Naive thymus-derived CD4-positive, alpha-beta T cell (primary cell): ENCODE results near the gene PARP9. TPM values are rescaled to one million over a fixed set of nuclear protein-coding genes. Genes with fewer than 3 reads are reported as not detected.
A peak's percentile ranks its signal among the peaks of the same experiment; 100 is the strongest.

Source experiments
- ATAC-seq: fragments of 150-1000 bp; cut with Tn5 transposase; 2 replicates; pipeline ENCODE4 v1.10.0; 2021; ENCODE audit warnings: mild to moderate bottlenecking, moderate library complexity
- CTCF ChIA-PET: fragments of 350-600 bp; sonication (Branson Sonifier 250); formaldehyde crosslinking; loops from one replicate; lab custom pipeline; 2021; ENCODE audit warnings: antibody characterized with exemption; lab: Charles Lee
- POLR2A ChIA-PET: fragments of 350-600 bp; sonication (Branson Sonifier 250); formaldehyde crosslinking; loops from one replicate; lab custom pipeline; 2021; ENCODE audit warnings: antibody characterized with exemption, inconsistent platforms; lab: Charles Lee
- DNase-seq, 9 donors: peaks; one replicate each; pipeline versions ENCODE4 v3.0.0 to v3.0.0-alpha.2; 2020 to 2022; ENCODE audit warnings: mixed read lengths in 1 of 9
- H3K27ac ChIP-seq: one replicate; pipeline ENCODE4 v1.7.0; 2013; ENCODE audit warnings: mild to moderate bottlenecking, low read depth, low read length, moderate library complexity
- H3K27me3 ChIP-seq, 2 donors: one replicate each; pipeline ENCODE4 v1.7.0; 2013; ENCODE audit warnings: low read length in 2 of 2, mild to moderate bottlenecking in 2 of 2, moderate library complexity in 2 of 2; ENCODE audit not compliant: control insufficient read depth in 2 of 2, insufficient read depth in 2 of 2
- H3K36me3 ChIP-seq, 3 experiments: 1 replicate in 2 of 3; 2 replicates in 1 of 3; pipeline ENCODE4 v1.7.0; 2013; ENCODE audit warnings: low read length in 3 of 3, mild to moderate bottlenecking in 3 of 3, moderate library complexity in 1 of 3; ENCODE audit not compliant: insufficient read depth in 3 of 3, control insufficient read depth in 2 of 3
- H3K4me1 ChIP-seq, 2 donors: one replicate each; pipeline ENCODE4 v1.7.0; 2013; ENCODE audit warnings: low read length in 2 of 2, mild to moderate bottlenecking in 2 of 2, moderate library complexity in 1 of 2; ENCODE audit not compliant: control insufficient read depth in 2 of 2, insufficient read depth in 2 of 2
- H3K4me3 ChIP-seq: 2 replicates; pipeline ENCODE4 v1.7.0; 2013; ENCODE audit warnings: mild to moderate bottlenecking, low read length
- H3K9me3 ChIP-seq, 3 experiments: 1 replicate in 2 of 3; 2 replicates in 1 of 3; pipeline ENCODE4 v1.7.0; 2013; ENCODE audit warnings: low read length in 3 of 3; ENCODE audit not compliant: control insufficient read depth in 2 of 3
- H3K27ac Mint-ChIP-seq, 9 donors: one replicate each; pipeline ENCODE4 v1.8.0; 2020 to 2022; ENCODE audit warnings: mixed read lengths in 9 of 9, mild to moderate bottlenecking in 8 of 9, moderate library complexity in 5 of 9, inconsistent platforms in 2 of 9
- H3K27me3 Mint-ChIP-seq, 5 donors: one replicate each; pipeline ENCODE4 v1.8.0; 2021 to 2022; ENCODE audit warnings: mixed read lengths in 5 of 5, mild to moderate bottlenecking in 1 of 5
- H3K36me3 Mint-ChIP-seq, 5 donors: one replicate each; pipeline ENCODE4 v1.8.0; 2020 to 2022; ENCODE audit warnings: mixed read lengths in 5 of 5, mild to moderate bottlenecking in 3 of 5, inconsistent platforms in 1 of 5
- H3K4me1 Mint-ChIP-seq, 7 donors: one replicate each; pipeline ENCODE4 v1.8.0; 2020 to 2022; ENCODE audit warnings: mixed read lengths in 7 of 7, mild to moderate bottlenecking in 3 of 7, inconsistent platforms in 1 of 7
- H3K4me3 Mint-ChIP-seq, 10 donors: one replicate each; pipeline ENCODE4 v1.8.0; 2020 to 2022; ENCODE audit warnings: mild to moderate bottlenecking in 10 of 10, mixed read lengths in 10 of 10, moderate library complexity in 6 of 10, inconsistent platforms in 2 of 10
- H3K9me3 Mint-ChIP-seq, 11 donors: one replicate each; pipeline ENCODE4 v1.8.0; 2020 to 2022; ENCODE audit warnings: mixed read lengths in 11 of 11, mild to moderate bottlenecking in 4 of 11, inconsistent platforms in 1 of 11, moderate library complexity in 1 of 11
- intact Hi-C, 2 donors: fragments of 100-400 bp; cut with micrococcal nuclease; formaldehyde crosslinking; loops; one replicate each; pipeline ENCODE4 v1.15.1; 2023
- polyA plus RNA-seq, 2 donors: library from polyadenylated mRNA; unstranded; fragments of 300-500 nt; fragmentation: Illumina TruSeq; gene quantifications; one replicate each; pipeline ENCODE4 v1.2.3, GENCODE V29; 2021
- total RNA-seq, 6 experiments: library from RNA in 5 of 6; stranded (reverse) in 5 of 6; gene quantifications; 1 replicate in 5 of 6; 2 replicates in 1 of 6; pipeline ENCODE4 v1.2.3 and lab custom pipeline; 2021 to 2026

Gene PARP9
- total and polyA plus RNA-seq, 7 experiments from 2014 or later: 17.6 to 165 (median 24.4) TPM

DNA sequence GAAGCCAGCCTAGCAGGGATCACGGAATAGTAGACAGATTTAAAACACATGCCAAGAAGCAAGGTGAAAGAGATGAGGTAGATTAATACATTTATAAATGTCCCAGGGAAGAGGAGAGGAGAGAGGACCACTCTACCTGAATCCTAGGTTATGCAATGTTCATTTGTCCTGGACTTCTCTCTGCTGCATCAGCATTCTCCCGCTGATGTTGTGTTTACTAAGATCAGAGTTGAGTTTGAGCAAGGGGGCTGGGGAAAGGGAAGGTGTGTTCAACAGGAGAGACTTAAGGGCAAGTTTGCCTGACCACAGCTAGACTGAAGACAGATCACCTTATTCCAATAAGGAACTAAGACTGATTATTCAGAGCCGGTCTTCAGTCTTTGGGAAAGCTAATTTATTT, 48.2 kb downstream of the PARP9 start:
- Histone ChIP-seq H3K27ac (no peak overlapping the region), H3K4me3 (no peak overlapping the region), H3K4me1 (peaks cover 6 to 19% of the 10 kb centered on the region in 2 donors), H3K27me3 (no peaks in the 10 kb centered on the region), H3K36me3 (peaks cover 0 to 3% (median 0%) of the 10 kb centered on the region in 3 experiments), H3K9me3 (no peaks in the 10 kb centered on the region)
- peaks cover 27 to 37% (median 31%) of the 10 kb centered on the region in 7 donors for H3K4me1 Mint-ChIP-seq
- peaks cover 0 to 1% (median 0%) of the 10 kb centered on the region in 11 donors for H3K9me3 Mint-ChIP-seq
- peak overlapping the region in 2 of 9 donors; percentile 20 to 52 for H3K27ac Mint-ChIP-seq
- peaks cover 0 to 8% (median 4%) of the 10 kb centered on the region in 5 donors for H3K36me3 Mint-ChIP-seq
- peaks cover 0 to 4% (median 0%) of the 10 kb centered on the region in 5 donors for H3K27me3 Mint-ChIP-seq
- ChIA-PET CTCF (interaction anchor here (0.7 kb wide), 1 partner anchor 9 kb away, joined by 3 read pairs; no protein-coding TSS in a partner anchor), POLR2A (interaction anchor here (0.7 to 2.7 kb wide), 4 partner anchors 12 to 970 kb away, joined by 3 to 24 read pairs (median 4); partner anchors contain the start of genes POLQ and WDR5B)
- ATAC-seq (no peak), DNase-seq (no peak)
- H3K4me3 Mint-ChIP-seq: peak overlapping the region in 5 of 10 donors; percentile 10 to 58 (median 16)
- intact Hi-C loops: loop anchor here (1.0 to 10.0 kb wide), 11 partner anchors 17 to 1069 kb away; partner anchors contain the start of genes EAF2 (in 2 of the 2), HACD2 (in 2 of the 2), IQCB1 (in 2 of the 2) and DTX3L (in 1 of the 2)

DNA sequence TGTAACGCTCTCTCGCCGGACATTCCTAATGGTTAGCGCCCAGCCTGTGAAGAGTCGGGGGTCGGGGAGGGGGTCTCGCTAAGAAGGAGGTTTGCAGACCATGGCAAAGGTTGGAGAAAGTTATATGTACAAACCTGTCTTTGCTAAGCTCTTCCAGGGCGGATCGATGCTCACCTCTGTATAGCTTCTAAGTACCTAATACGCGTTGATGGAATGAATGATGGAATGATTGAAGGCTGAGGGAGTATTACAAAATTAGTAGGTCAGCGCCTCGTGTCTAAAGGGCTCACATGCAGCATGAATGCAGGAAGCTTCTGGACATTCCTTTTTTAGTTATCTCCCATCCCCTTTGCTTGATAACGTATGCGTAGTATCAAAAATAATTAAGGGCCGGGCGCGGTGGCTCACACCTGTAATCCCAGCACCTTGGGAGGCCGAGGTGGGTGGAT, 49.1 kb downstream of the PARP9 start:
- H3K27ac Mint-ChIP-seq: peak overlapping the region; percentile 45 to 97 (median 89)

DNA sequence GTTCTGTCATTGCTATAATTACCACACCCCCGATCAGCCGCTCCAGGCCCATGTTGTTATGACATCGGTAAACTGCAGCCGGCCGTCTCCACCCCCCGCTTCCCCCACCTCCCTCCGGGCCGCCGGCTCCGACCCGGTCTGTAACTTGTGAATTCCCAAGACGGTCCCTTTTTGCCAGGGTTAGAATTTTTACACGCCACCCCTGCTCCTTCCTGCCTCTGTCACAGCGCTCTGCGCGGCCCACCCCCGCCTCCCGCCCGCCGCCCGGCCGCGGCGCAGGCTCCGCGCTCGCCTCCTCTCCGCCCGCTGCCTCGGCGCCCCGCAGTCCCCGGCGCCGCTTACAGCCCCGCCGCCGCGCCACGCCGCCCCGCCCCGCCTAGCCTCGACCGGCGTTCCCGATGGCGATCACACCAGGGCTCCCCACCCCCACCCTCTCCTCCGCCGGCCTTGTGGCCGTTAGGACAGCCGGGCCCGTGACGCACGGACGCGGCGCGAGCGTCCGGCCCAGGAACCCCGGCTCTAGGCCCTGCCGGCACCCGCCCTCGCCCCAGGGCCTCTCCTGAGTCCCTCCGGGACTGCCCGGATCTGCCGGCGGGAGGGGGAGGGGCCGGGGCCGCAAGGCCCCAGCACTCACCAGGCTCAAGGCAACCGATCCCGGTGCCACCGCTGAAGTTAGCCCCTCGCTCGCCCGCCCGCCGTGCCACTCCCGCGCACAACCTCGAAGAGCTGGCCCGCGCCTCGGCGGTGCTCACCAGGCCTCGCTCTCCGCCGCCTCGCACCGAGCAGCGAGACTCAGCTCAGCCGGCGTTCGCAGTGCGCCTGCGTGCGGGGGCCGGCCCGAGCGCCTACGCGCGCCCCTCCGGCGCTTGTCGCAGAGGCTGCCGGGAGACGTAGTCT, 49.7 kb downstream of the PARP9 start, which contains the start of gene KPNA1:
KPNA1 (minus strand) TSS at position 817 of the 897 bp plus-strand sequence. CDS start 18,374 bp downstream, outside the sequence.
- H3K4me3 Mint-ChIP-seq: peak within 1 kb of the TSS; percentile 77 to 100 (median 92)
- Histone ChIP-seq H3K9me3 (no peaks in the 10 kb centered on the region), H3K4me1 (peaks cover 6 to 21% of the 10 kb centered on the region in 2 donors), H3K27me3 (no peaks in the 10 kb centered on the region), H3K27ac (peak within 1 kb of the TSS; percentile 100), H3K36me3 (peaks cover 0 to 3% (median 0%) of the 10 kb centered on the region in 3 experiments), H3K4me3 (peak within 1 kb of the TSS; percentile 80)
- H3K27me3 Mint-ChIP-seq: no peaks in the 10 kb centered on the region
- ATAC-seq (peak; percentile 92), DNase-seq (peak; percentile 81 to 92 (median 90))
- H3K27ac Mint-ChIP-seq: peak within 1 kb of the TSS; percentile 78 to 97 (median 91)
- H3K9me3 Mint-ChIP-seq: peaks cover 0 to 9% (median 5%) of the 10 kb centered on the region in 11 donors
- intact Hi-C loops: loop anchor here (1.0 to 10.0 kb wide), 20 partner anchors 8 to 1070 kb away; partner anchors contain the start of genes EAF2 (in 2 of the 2), FAM162A (in 2 of the 2), HACD2 (in 2 of the 2) and HSPBAP1 (in 2 of the 2)
- peaks cover 4 to 21% (median 11%) of the 10 kb centered on the region in 5 donors for H3K36me3 Mint-ChIP-seq
- peaks cover 35 to 52% (median 46%) of the 10 kb centered on the region in 7 donors for H3K4me1 Mint-ChIP-seq
- CTCF ChIA-PET: interaction anchor here (0.6 to 1.0 kb wide), 4 partner anchors 62 to 166 kb away, joined by 3 to 4 read pairs (median 3); no protein-coding TSS in a partner anchor
- POLR2A ChIA-PET: interaction anchor here (0.6 to 2.7 kb wide), 19 partner anchors 10 to 854 kb away, joined by 3 to 24 read pairs (median 3); partner anchors contain the start of genes DTX3L, FAM162A, HCLS1 and PARP9

More for the DNA sequence above, 49.1 kb downstream of the PARP9 start:
- H3K4me3 ChIP-seq: peak overlapping the region; percentile 80
- H3K36me3 Mint-ChIP-seq: peaks cover 3 to 15% (median 4%) of the 10 kb centered on the region in 5 donors
- intact Hi-C loops: loop anchor here (1.0 to 10.0 kb wide), 11 partner anchors 18 to 1070 kb away; partner anchors contain the start of genes EAF2 (in 2 of the 2), HACD2 (in 2 of the 2), IQCB1 (in 2 of the 2) and DTX3L (in 1 of the 2)
- CTCF ChIA-PET: interaction anchor here (0.6 to 1.0 kb wide), 3 partner anchors 61 to 165 kb away, joined by 3 read pairs; no protein-coding TSS in a partner anchor
- DNase-seq (no peak), ATAC-seq (peak; percentile 0)
- H3K4me1 ChIP-seq: peaks cover 6 to 21% of the 10 kb centered on the region in 2 donors
- POLR2A ChIA-PET: interaction anchor here (0.6 to 2.7 kb wide), 15 partner anchors 10 to 854 kb away, joined by 3 to 24 read pairs (median 3); partner anchors contain the start of genes DTX3L, FAM162A, HCLS1 and PARP9
- peaks cover 0 to 3% (median under 1%) of the 10 kb centered on the region in 11 donors for H3K9me3 Mint-ChIP-seq
- no peaks in the 10 kb centered on the region for H3K27me3 ChIP-seq
- H3K27me3 Mint-ChIP-seq: no peaks in the 10 kb centered on the region
- H3K27ac ChIP-seq: peak overlapping the region; percentile 100
- no peaks in the 10 kb centered on the region for H3K9me3 ChIP-seq
- peak overlapping the region; percentile 77 to 95 (median 90) for H3K4me3 Mint-ChIP-seq
- H3K4me1 Mint-ChIP-seq: peaks cover 30 to 46% (median 40%) of the 10 kb centered on the region in 7 donors
- H3K36me3 ChIP-seq: peaks cover 0 to 3% (median 0%) of the 10 kb centered on the region in 3 experiments

DNA sequence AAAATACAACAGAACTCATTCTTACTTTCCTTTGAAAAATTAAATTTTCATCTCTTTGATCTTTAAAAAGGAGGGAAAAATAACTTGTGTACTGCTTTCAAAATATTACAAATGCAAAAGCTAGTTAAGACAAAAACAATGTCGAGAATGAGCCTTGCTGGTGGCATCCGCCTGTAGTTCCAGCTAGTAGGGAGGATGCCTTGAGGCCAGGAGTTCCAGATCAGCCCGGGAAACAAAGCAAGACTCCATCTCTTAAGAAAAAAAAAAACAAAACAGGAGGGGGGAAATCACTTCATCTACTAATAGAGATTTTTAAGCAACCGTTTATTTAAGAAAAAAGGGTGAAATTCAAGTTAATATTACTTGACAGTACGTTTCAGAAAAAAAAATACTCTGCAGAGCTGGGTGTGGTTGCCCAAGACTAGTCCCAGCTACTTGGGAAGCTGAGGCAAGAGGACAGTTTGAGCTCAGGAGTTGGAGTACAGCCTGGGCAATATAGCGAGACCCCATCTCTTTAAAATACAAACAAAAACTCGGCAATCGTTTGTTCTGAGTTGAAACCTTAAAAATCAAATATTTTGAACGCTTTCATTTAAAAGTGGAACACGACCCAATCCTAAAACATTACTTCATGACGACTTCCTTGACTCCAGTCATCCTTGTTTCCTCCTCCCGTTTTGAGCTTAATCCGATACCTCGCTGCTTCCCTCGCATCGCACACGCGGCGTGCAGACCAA, 50.5 kb downstream of the PARP9 start:
- H3K9me3 Mint-ChIP-seq: peaks cover 0 to 13% (median 5%) of the 10 kb centered on the region in 11 donors
- no peak for DNase-seq
- Histone ChIP-seq H3K36me3 (peaks cover 0 to 3% (median 0%) of the 10 kb centered on the region in 3 experiments), H3K4me3 (peak overlapping the region; percentile 80), H3K27me3 (no peaks in the 10 kb centered on the region), H3K9me3 (no peaks in the 10 kb centered on the region), H3K27ac (peak overlapping the region; percentile 100), H3K4me1 (peaks cover 7 to 21% of the 10 kb centered on the region in 2 donors)
- H3K27ac Mint-ChIP-seq: peak overlapping the region; percentile 78 to 96 (median 91)
- CTCF ChIA-PET: interaction anchor here (0.6 to 0.8 kb wide), 2 partner anchors 37 to 165 kb away, joined by 3 to 4 read pairs; no protein-coding TSS in a partner anchor
- peaks cover 39 to 59% (median 53%) of the 10 kb centered on the region in 7 donors for H3K4me1 Mint-ChIP-seq
- intact Hi-C loops: loop anchor here (1.0 to 10.0 kb wide), 19 partner anchors 7 to 1071 kb away; partner anchors contain the start of genes FAM162A (in 2 of the 2), HACD2 (in 2 of the 2), HSPBAP1 (in 2 of the 2) and WDR5B (in 2 of the 2)
- no peak for ATAC-seq
- H3K27me3 Mint-ChIP-seq: no peaks in the 10 kb centered on the region
- H3K4me3 Mint-ChIP-seq: peak overlapping the region; percentile 76 to 100 (median 90)
- H3K36me3 Mint-ChIP-seq: peaks cover 3 to 24% (median 16%) of the 10 kb centered on the region in 5 donors
- POLR2A ChIA-PET: interaction anchor here (0.6 to 2.7 kb wide), 9 partner anchors 11 to 853 kb away, joined by 3 to 24 read pairs (median 4); partner anchors contain the start of genes DTX3L, FAM162A, HCLS1 and PARP9

DNA sequence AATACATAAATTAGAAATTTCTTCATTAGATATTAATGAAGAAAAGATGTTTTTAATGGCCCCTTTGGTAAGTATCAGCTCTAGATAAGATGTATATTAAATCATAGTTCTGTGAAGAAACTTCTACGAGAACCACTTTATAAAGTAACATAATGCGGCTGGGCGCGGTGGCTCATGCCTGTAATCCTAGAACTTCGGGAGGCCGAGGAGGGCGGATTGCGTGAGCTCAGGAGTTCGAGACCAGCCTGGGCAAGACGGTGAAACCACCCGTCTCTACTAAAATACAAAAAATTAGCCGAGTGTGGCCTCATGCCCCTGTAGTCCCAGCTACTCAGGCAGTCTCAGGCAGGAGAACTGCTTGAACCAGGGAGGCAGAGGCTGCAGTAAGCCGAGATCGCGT, 51.8 kb downstream of the PARP9 start:
- Mint-ChIP-seq H3K27me3 (no peaks in the 10 kb centered on the region), H3K36me3 (peaks cover 3 to 24% (median 19%) of the 10 kb centered on the region in 5 donors), H3K4me3 (peak overlapping the region in 6 of 10 donors; percentile 41 to 65 (median 51)), H3K9me3 (peaks cover 0 to 13% (median 5%) of the 10 kb centered on the region in 11 donors), H3K4me1 (peaks cover 45 to 70% (median 65%) of the 10 kb centered on the region in 7 donors), H3K27ac (peak overlapping the region in 1 of 9 donors; percentile 54)
- ChIA-PET CTCF (interaction anchor here (0.7 kb wide), 1 partner anchor 166 kb away, joined by 4 read pairs; no protein-coding TSS in a partner anchor), POLR2A (interaction anchor here (2.0 kb wide), 1 partner anchor 96 kb away, joined by 10 read pairs; the partner anchor contains the start of gene WDR5B)
- intact Hi-C loops: loop anchor here (5.0 to 10.0 kb wide), 5 partner anchors 47 to 1073 kb away; partner anchors contain the start of genes EAF2 (in 1 of the 2), HACD2 (in 1 of the 2), IQCB1 (in 1 of the 2) and POLQ (in 1 of the 2)
- peaks cover 0 to 3% (median 0%) of the 10 kb centered on the region in 3 experiments for H3K36me3 ChIP-seq
- H3K27ac ChIP-seq: no peak overlapping the region
- H3K9me3 ChIP-seq: no peaks in the 10 kb centered on the region
- H3K4me3 ChIP-seq: no peak overlapping the region
- H3K4me1 ChIP-seq: peaks cover 11 to 21% of the 10 kb centered on the region in 2 donors
- H3K27me3 ChIP-seq: no peaks in the 10 kb centered on the region
- no peak for ATAC-seq
- DNase-seq: no peak
